HFFc6 (cell line): Measurements from ENCODE around the gene ATG4A. TPM values are rescaled to one million over a fixed set of nuclear protein-coding genes. Genes with fewer than 3 reads are reported as not detected.

Experiments
- DNase-seq: peaks from one replicate; pipeline ENCODE4 v3.0.0-alpha.2; 2018
- H3K27ac Mint-ChIP-seq: 2 replicates; pipeline ENCODE4 v1.8.0; 2020; ENCODE audit warnings: mild to moderate bottlenecking, mixed read lengths
- H3K27me3 Mint-ChIP-seq: 2 replicates; pipeline ENCODE4 v1.8.0; 2021; ENCODE audit warnings: mild to moderate bottlenecking, moderate library complexity, mixed read lengths; ENCODE audit not compliant: insufficient read depth
- H3K36me3 Mint-ChIP-seq: 2 replicates; pipeline ENCODE4 v1.8.0; 2021; ENCODE audit warnings: low read depth, mixed read lengths
- H3K4me1 Mint-ChIP-seq: 2 replicates; pipeline ENCODE4 v1.8.0; 2020; ENCODE audit warnings: low read depth, mixed read lengths
- H3K4me3 Mint-ChIP-seq: 2 replicates; pipeline ENCODE4 v1.8.0; 2020; ENCODE audit warnings: mild to moderate bottlenecking, moderate library complexity, mixed read lengths
- H3K9me3 Mint-ChIP-seq: 2 replicates; pipeline ENCODE4 v1.8.0; 2020; ENCODE audit warnings: mild to moderate bottlenecking, mixed read lengths
- long read RNA-seq: library from polyadenylated mRNA; unstranded; transcript quantifications from one replicate; pipeline ENCODE4 v2.0.0, GENCODE V29; 2019
- total RNA-seq, 6 experiments: library from RNA; stranded (reverse); fragmentation: NEBNext Ultra II Directional; extraction: Animal tissue kit (Norgen Biotek cat#: 25700); gene quantifications; 2 replicates in 1 of 6; 3 replicates in 5 of 6; pipeline ENCODE4 v1.2.3, GENCODE V29; 2021
- TF ChIP-seq, protein P1 (sequence below): fragments of 200-600 bp; sonication (generic); IDR thresholded peaks from 2 replicates; pipeline ENCODE4 v1.5.0; 2021; ENCODE audit warnings: antibody characterized with exemption, mild to moderate bottlenecking

Gene ATG4A, protein sequence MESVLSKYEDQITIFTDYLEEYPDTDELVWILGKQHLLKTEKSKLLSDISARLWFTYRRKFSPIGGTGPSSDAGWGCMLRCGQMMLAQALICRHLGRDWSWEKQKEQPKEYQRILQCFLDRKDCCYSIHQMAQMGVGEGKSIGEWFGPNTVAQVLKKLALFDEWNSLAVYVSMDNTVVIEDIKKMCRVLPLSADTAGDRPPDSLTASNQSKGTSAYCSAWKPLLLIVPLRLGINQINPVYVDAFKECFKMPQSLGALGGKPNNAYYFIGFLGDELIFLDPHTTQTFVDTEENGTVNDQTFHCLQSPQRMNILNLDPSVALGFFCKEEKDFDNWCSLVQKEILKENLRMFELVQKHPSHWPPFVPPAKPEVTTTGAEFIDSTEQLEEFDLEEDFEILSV
- 10 to 100 TPM; 11.6 to 15.0 (median 13.4) TPM for total RNA-seq
- long read RNA-seq, transcript ATG4A-203 (13 exons, 2,315 nt), result major isoform, 25 of 30 reads
- long read RNA-seq, partial matches to known transcripts, result 2 of 30 reads
- long read RNA-seq, other reads (novel, unspliced or antisense), result 2 of 30 reads

DNA sequence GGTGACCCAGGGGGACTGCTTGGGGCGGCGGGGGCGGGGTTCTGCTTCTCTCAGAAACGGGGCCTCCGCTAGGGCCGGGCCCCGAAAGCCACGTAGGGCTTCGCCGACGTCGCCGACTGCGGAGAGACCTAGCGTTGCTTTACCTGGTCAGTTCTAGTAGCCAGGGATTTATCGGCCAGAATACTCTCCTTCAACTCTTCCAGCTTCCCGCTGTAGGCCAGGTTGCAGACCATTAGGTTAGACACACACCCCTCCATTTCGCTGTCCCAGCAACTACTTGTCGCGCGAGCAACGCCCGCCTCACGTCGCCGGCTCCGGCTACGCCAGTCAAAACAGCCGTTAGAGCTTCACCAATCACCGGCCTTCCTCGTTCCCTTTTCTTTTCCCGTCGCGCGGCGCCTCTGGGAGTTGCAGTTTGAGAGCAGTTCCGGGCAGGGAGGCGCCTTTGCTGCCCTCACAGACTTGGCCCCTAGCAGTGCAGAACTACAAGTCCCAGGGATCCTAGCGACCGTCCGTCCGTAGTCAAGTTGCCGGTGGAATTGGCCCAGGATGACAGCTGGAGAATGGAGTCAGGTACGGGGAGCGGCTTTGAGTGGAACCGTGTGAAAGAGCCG, at the start of gene ATG4A, which contains the start of gene PSMD10:
TSS of gene ATG4A (plus strand) at position 515 of the 614 bp plus-strand sequence. CDS start at position 564, 49 bp downstream.
TSS of gene PSMD10 (minus strand) at position 279 of the 614 bp plus-strand sequence. CDS start at position 257, 22 bp downstream.
- Mint-ChIP-seq H3K36me3 (no peaks in the 10 kb centered on the region; the same call in 1 of the 2 replicates), H3K27ac (no peak within 1 kb of the TSS), H3K4me3 (no peak within 1 kb of the TSS), H3K4me1 (peaks cover 19% of the 10 kb centered on the region), H3K27me3 (no peaks in the 10 kb centered on the region), H3K9me3 (no peaks in the 10 kb centered on the region)
- peak; percentile 95 for DNase-seq
- TF ChIP-seq, protein P1, sequence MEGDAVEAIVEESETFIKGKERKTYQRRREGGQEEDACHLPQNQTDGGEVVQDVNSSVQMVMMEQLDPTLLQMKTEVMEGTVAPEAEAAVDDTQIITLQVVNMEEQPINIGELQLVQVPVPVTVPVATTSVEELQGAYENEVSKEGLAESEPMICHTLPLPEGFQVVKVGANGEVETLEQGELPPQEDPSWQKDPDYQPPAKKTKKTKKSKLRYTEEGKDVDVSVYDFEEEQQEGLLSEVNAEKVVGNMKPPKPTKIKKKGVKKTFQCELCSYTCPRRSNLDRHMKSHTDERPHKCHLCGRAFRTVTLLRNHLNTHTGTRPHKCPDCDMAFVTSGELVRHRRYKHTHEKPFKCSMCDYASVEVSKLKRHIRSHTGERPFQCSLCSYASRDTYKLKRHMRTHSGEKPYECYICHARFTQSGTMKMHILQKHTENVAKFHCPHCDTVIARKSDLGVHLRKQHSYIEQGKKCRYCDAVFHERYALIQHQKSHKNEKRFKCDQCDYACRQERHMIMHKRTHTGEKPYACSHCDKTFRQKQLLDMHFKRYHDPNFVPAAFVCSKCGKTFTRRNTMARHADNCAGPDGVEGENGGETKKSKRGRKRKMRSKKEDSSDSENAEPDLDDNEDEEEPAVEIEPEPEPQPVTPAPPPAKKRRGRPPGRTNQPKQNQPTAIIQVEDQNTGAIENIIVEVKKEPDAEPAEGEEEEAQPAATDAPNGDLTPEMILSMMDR, result no peak

DNA sequence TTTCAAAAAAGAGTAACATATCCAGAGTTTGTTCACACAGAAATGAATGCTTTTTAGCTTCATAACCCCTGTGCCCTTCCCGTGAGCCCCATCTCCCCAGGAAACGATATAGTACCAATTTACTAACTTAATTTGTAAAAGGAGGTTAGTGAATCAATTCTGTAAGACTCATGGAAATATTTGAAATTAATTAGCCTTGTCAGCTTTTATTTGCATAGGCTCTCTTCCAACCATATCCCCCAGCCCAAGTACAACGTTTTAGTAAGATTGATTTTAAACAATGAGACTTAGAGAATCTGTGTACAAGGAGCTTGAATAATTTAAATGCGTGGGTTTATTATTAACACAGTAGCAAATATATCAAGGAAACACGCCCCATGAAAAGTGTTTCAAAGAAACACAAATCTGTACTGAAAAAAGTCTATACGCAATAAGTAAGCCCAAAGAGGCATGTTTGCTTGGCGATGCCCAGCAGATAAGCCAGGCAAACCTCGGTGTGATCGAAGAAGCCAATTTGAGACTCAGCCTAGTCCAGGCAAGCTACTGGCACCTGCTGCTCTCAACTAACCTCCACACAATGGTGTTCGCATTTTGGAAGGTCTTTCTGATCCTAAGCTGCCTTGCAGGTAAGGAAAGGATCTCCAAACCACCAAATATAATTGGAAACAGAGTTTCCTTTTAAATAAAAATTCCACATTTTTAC, 46.9 kb upstream of the ATG4A start, which contains the start of gene VSIG1:
TSS of gene VSIG1 (plus strand) at position 512 of the 703 bp plus-strand sequence. CDS start at position 578, 66 bp downstream.
- Mint-ChIP-seq H3K27ac (no peak within 1 kb of the TSS), H3K4me3 (no peak within 1 kb of the TSS), H3K4me1 (no peaks in the 10 kb centered on the region), H3K27me3 (no peaks in the 10 kb centered on the region; the same call in none of the 2 replicates), H3K9me3 (no peaks in the 10 kb centered on the region), H3K36me3 (no peaks in the 10 kb centered on the region)
- TF ChIP-seq, protein P1, result no peak
- no peak for DNase-seq

DNA sequence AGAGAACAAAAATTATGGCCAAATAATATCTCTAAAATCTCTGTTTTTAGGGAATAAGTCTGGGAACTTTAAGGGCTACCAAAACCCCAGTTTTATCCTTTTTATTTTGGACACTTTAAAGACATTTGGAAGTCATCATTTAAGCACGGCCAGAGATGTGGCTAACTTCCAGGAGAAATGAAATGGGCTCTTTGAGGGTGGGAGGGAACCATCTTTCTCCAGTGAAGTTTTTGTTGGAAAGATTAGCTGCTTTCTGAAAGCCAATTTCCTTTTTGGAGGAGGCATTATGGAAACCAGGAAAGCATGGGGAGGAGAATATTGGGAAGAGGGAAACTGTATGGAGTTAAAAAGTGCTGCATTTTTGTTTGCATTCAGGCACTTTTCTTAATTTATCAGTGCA, 41.9 kb upstream of the ATG4A start:
- DNase-seq, result no peak
- TF ChIP-seq, protein P1, result no peak
- no peaks in the 10 kb centered on the region for H3K36me3 Mint-ChIP-seq
- H3K27me3 Mint-ChIP-seq, result peaks cover 5% of the 10 kb centered on the region; the same call in 1 of the 2 replicates
- H3K9me3 Mint-ChIP-seq, result no peaks in the 10 kb centered on the region
- H3K4me1 Mint-ChIP-seq, result no peaks in the 10 kb centered on the region
- no peak overlapping the region for H3K27ac Mint-ChIP-seq
- no peak overlapping the region for H3K4me3 Mint-ChIP-seq

DNA sequence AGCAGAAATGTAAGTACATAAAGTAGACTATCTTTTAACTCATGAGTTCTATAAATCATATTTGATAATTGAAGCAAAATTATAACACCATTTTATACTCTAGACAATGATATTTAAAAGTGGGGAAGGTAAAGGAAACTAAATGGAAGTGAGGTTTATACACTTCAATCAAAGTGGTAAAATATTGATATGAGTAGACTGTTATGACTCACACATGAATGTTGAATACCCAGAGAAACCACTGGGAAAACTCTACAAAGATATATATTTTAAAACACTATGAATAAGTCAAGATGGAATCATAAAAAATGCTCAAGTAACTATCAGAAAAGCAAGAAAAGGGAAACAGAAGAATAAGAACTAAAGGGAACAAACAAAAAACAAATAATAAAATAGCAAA, 38.4 kb upstream of the ATG4A start:
- Mint-ChIP-seq H3K9me3 (no peaks in the 10 kb centered on the region), H3K4me1 (no peaks in the 10 kb centered on the region), H3K27me3 (peaks cover 5% of the 10 kb centered on the region; the same call in 1 of the 2 replicates)

More for the DNA sequence above, 38.4 kb upstream of the ATG4A start:
- DNase-seq, result no peak
- TF ChIP-seq, protein P1, result no peak
- Mint-ChIP-seq H3K4me3 (no peak overlapping the region), H3K27ac (no peak overlapping the region), H3K36me3 (no peaks in the 10 kb centered on the region)
